HTERT RPE-1 (cell line): ENCODE results near the gene FGF14.
"Not testable (repeated sequence)": the region's sequence is repeated elsewhere in the genome, so short reads cannot be mapped to it uniquely, and the experiment has no call there.

ENCODE experiments used
- in situ Hi-C: fragments of 300-500 bp; cut with MboI; formaldehyde crosslinking; loops from 4 replicates; pipeline ENCODE4 v1.14.3; 2020; ENCODE audit warnings: low sequenced_read_pairs

The FGF14 gene

GRCh38 chr13:102068323-102068722 lies 333.5 kb downstream of the FGF14 start:
- in situ Hi-C loops = not testable (repeated sequence)

GRCh38 chr13:102055090-102055779 lies 346.6 kb downstream of the FGF14 start:
- in situ Hi-C loops = no loop called here

GRCh38 chr13:102049853-102050252 lies 352.0 kb downstream of the FGF14 start:
- in situ Hi-C loops = no loop called here

- in situ Hi-C loops = no loop called here
These were observed 356.1 kb downstream of the FGF14 start for GRCh38 chr13:102045731-102046130.

- in situ Hi-C loops = no loop called here
These were observed 359.1 kb downstream of the FGF14 start for GRCh38 chr13:102042746-102043145.

- in situ Hi-C loops = no loop called here
These were observed 360.3 kb downstream of the FGF14 start for GRCh38 chr13:102041544-102041943.

GRCh38 chr13:102040812-102041211 lies 361.0 kb downstream of the FGF14 start:
- in situ Hi-C loops = no loop called here

- in situ Hi-C loops = no loop called here
These were observed 362.6 kb downstream of the FGF14 start for GRCh38 chr13:102039264-102039663.

GRCh38 chr13:102038787-102039186 lies 363.1 kb downstream of the FGF14 start:
- in situ Hi-C loops = no loop called here

GRCh38 chr13:102035969-102036368 lies 365.9 kb downstream of the FGF14 start:
- in situ Hi-C loops = no loop called here

GRCh38 chr13:102033857-102034331 lies 368.0 kb downstream of the FGF14 start:
- in situ Hi-C loops = no loop called here

GRCh38 chr13:102033386-102033785 lies 368.5 kb downstream of the FGF14 start:
- in situ Hi-C loops = no loop called here

- in situ Hi-C loops = no loop called here
These were observed 373.0 kb downstream of the FGF14 start for GRCh38 chr13:102028868-102029267.

GRCh38 chr13:102028206-102028605 lies 373.6 kb downstream of the FGF14 start:
- in situ Hi-C loops = no loop called here

- in situ Hi-C loops = no loop called here
These were observed 380.1 kb downstream of the FGF14 start for GRCh38 chr13:102021777-102022176.

GRCh38 chr13:102020611-102021216 lies 381.1 kb downstream of the FGF14 start:
- in situ Hi-C loops = no loop called here

GRCh38 chr13:102018716-102019115 lies 383.1 kb downstream of the FGF14 start:
- in situ Hi-C loops = no loop called here

GRCh38 chr13:102017248-102017647 lies 384.6 kb downstream of the FGF14 start:
- in situ Hi-C loops = no loop called here

GRCh38 chr13:102012299-102013293 lies 389.3 kb downstream of the FGF14 start:
- in situ Hi-C loops = no loop called here

- in situ Hi-C loops = not testable (repeated sequence)
These were observed 390.4 kb downstream of the FGF14 start for GRCh38 chr13:102011455-102011854.

GRCh38 chr13:102003848-102004570 lies 397.8 kb downstream of the FGF14 start:
- in situ Hi-C loops = no loop called here
